ENCODE data around the gene ZNF79. TPM values are rescaled to one million over a fixed set of nuclear protein-coding genes. Genes with fewer than 3 reads are reported as not detected.

ZNF79 gene
- 1 to 10 TPM; 4.9 to 6.4 (median 5.9) TPM for polyA plus RNA-seq (ENCODE audit: insufficient read depth in 1 of 5, insufficient read length in 5 of 5, low replicate concordance in 1 of 5)
- long read RNA-seq, donor 1, partial matches to known transcripts: 11,766 of 12,184 reads
- long read RNA-seq, donor 1, other reads (novel, unspliced or antisense): 414 of 12,184 reads
- long read RNA-seq, donor 2, partial matches to known transcripts: 2,717 of 5,858 reads
- long read RNA-seq, donor 2, other reads (novel, unspliced or antisense): 3,141 of 5,858 reads
- long read RNA-seq, donor 3, partial matches to known transcripts: 8,347 of 8,627 reads
- long read RNA-seq, donor 3, other reads (novel, unspliced or antisense): 276 of 8,627 reads
- long read RNA-seq, donor 4, partial matches to known transcripts: 6,905 of 7,181 reads
- long read RNA-seq, donor 4, other reads (novel, unspliced or antisense): 276 of 7,181 reads
- long read RNA-seq, donor 5, partial matches to known transcripts: 13,731 of 14,178 reads
- long read RNA-seq, donor 5, other reads (novel, unspliced or antisense): 447 of 14,178 reads
- long read RNA-seq, donor 6, partial matches to known transcripts: 8,926 of 9,276 reads
- long read RNA-seq, donor 6, other reads (novel, unspliced or antisense): 345 of 9,276 reads
- long read RNA-seq, donor 7, partial matches to known transcripts: 13,512 of 13,919 reads
- long read RNA-seq, donor 7, other reads (novel, unspliced or antisense): 404 of 13,919 reads
- long read RNA-seq, donor 8, partial matches to known transcripts: 5,052 of 5,209 reads
- long read RNA-seq, donor 8, other reads (novel, unspliced or antisense): 157 of 5,209 reads

GRCh38 chr9:127423934-127424675 lies at the start of gene ZNF79:
TSS of gene ZNF79 (plus strand) at chr9:127424382. CDS start at chr9:127424788, 406 bp downstream.
- peak; percentile 94 for DNase-seq

GRCh38 chr9:127380479-127380878 lies 43.7 kb upstream of the ZNF79 start:
- no peak for DNase-seq

GRCh38 chr9:127382541-127382940 lies 41.6 kb upstream of the ZNF79 start:
- no peak for DNase-seq

GRCh38 chr9:127384016-127384730 lies 40.0 kb upstream of the ZNF79 start:
- no peak for DNase-seq

- no peak for DNase-seq
These were observed 39.3 kb upstream of the ZNF79 start for GRCh38 chr9:127384901-127385300.

GRCh38 chr9:127386249-127386648 lies 37.9 kb upstream of the ZNF79 start:
- DNase-seq: no peak

- DNase-seq: no peak
These were observed 37.2 kb upstream of the ZNF79 start for GRCh38 chr9:127386981-127387380.

GRCh38 chr9:127388037-127388855 lies 35.9 kb upstream of the ZNF79 start:
- peak; percentile 24 to 52 for DNase-seq

GRCh38 chr9:127388856-127389238 lies 35.3 kb upstream of the ZNF79 start:
- no peak for DNase-seq

GRCh38 chr9:127389381-127390247 lies 34.6 kb upstream of the ZNF79 start:
- DNase-seq: no peak

- no peak for DNase-seq
These were observed 34.0 kb upstream of the ZNF79 start for GRCh38 chr9:127390248-127390545.

- no peak for DNase-seq
These were observed 33.6 kb upstream of the ZNF79 start for GRCh38 chr9:127390563-127390962.

- no peak for DNase-seq
These were observed 32.0 kb upstream of the ZNF79 start for GRCh38 chr9:127392166-127392565.

- no peak for DNase-seq
These were observed 31.2 kb upstream of the ZNF79 start for GRCh38 chr9:127392976-127393375.

- no peak for DNase-seq
These were observed 30.5 kb upstream of the ZNF79 start for GRCh38 chr9:127393645-127394044.

GRCh38 chr9:127395497-127396252 lies 28.5 kb upstream of the ZNF79 start:
- no peak for DNase-seq

- DNase-seq: no peak
These were observed 27.9 kb upstream of the ZNF79 start for GRCh38 chr9:127396253-127396807.

- DNase-seq: peak; percentile 99
These were observed 27.2 kb upstream of the ZNF79 start, which contains the start of gene SLC2A8 for GRCh38 chr9:127396808-127397645. TSS of gene SLC2A8 (plus strand) at chr9:127397169. CDS start at chr9:127397231, 62 bp downstream.

Measured in right lung (tissue), 10 donors.